ENCODE results near the gene KDM4C. TPM values are rescaled to one million over a fixed set of nuclear protein-coding genes. Genes with fewer than 3 reads are reported as not detected.
"Not testable (repeated sequence)": the region's sequence is repeated elsewhere in the genome, so short reads cannot be mapped to it uniquely, and the experiment has no call there.

Gene KDM4C
- total RNA-seq, 4 donors from 2014 or later: 39.0 to 113 (median 43.9) TPM

DNA sequence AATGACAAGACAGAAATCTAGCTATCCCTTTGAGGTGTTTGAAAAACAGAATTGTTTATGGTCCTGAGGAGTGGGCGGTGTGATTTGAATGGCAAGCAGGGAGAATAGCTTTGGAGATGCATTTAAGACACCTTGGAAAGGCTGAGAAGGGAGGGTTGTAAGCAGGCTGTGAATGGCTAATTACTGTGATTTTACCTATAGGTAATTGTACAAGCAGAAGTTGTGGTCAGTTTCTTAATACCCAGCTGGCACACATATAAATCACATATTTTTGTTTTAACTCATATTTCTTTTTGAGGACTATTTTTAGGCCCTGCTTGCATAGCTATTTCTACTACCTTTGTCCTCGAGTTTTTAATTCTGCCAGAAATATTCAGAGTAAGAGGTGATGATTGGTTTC is 248.6 kb downstream of the KDM4C start:
- TF ChIP-seq POLR2A (IDR thresholded peaks at IDR 0.05) (no peak), POLR2AphosphoS5 (IDR thresholded peaks at IDR 0.05) (no peak), EP300 (IDR thresholded peaks at IDR 0.05) (no peak)
- TF ChIP-seq, protein P1, sequence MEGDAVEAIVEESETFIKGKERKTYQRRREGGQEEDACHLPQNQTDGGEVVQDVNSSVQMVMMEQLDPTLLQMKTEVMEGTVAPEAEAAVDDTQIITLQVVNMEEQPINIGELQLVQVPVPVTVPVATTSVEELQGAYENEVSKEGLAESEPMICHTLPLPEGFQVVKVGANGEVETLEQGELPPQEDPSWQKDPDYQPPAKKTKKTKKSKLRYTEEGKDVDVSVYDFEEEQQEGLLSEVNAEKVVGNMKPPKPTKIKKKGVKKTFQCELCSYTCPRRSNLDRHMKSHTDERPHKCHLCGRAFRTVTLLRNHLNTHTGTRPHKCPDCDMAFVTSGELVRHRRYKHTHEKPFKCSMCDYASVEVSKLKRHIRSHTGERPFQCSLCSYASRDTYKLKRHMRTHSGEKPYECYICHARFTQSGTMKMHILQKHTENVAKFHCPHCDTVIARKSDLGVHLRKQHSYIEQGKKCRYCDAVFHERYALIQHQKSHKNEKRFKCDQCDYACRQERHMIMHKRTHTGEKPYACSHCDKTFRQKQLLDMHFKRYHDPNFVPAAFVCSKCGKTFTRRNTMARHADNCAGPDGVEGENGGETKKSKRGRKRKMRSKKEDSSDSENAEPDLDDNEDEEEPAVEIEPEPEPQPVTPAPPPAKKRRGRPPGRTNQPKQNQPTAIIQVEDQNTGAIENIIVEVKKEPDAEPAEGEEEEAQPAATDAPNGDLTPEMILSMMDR (IDR thresholded peaks at IDR 0.05): no peak
- Histone ChIP-seq H3K9me3 (no peaks in the 10 kb centered on the region), H3K27ac (no peak overlapping the region), H3K27me3 (no peaks in the 10 kb centered on the region), H3K4me1 (no peaks in the 10 kb centered on the region), H3K4me3 (no peak overlapping the region), H3K36me3 (peaks cover 51% of the 10 kb centered on the region)
- 75% methylated on average over 2 of the region's 2 CpGs for WGBS
- DNase-seq (ENCODE audit: low spot score in 2 of 2): no peak

DNA sequence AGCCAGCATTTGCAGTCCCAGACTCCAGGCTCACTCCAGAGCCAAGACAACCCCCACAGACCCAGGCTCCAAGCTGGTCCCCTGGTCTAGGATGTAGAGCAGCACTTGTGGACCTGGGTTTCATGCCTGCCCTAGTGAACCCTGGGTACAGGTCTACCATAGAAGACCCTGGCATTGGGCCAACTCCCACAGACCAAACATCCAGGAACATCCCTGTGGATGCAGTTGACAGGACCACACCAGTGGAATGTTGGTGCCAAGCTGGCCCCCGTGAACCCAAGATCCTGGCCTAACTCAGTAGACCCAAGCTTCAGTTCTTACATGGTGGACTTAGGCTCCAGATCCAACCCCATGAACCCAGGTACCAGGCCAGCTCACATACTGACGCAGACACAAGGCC is 250.6 kb downstream of the KDM4C start:
- DNase-seq (ENCODE audit: low spot score in 2 of 2): no peak

DNA sequence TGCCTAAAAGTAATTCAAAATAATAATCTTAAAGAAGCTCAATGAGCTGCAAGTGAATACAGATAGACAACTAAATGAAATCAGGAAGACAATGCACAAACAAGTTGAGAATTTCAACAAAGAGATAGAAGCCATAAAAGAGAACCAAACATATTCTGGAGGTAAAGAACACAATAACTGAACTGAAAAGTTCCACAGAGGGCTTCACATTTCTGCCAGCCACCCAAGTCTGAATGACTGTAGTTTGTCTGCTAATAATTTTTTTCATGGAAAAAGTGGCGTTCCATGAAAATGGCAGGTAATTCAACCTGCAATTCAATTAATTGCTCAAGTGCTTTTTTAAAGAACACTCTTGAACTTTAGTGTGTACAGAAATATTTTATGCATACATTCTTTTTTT is 251.3 kb downstream of the KDM4C start:
- Histone ChIP-seq H3K4me1 (no peaks in the 10 kb centered on the region), H3K27ac (no peak overlapping the region), H3K4me3 (no peak overlapping the region), H3K36me3 (peaks cover 57% of the 10 kb centered on the region), H3K9me3 (no peaks in the 10 kb centered on the region), H3K27me3 (no peaks in the 10 kb centered on the region)
- TF ChIP-seq POLR2AphosphoS5 (IDR thresholded peaks at IDR 0.05) (no peak), POLR2A (IDR thresholded peaks at IDR 0.05) (no peak), EP300 (IDR thresholded peaks at IDR 0.05) (no peak)
- TF ChIP-seq, protein P1 (IDR thresholded peaks at IDR 0.05): no peak
- DNase-seq (ENCODE audit: low spot score in 2 of 2): no peak
- WGBS: 95% methylated on average over 1 of the region's 1 CpG

More for the DNA sequence above, 250.6 kb downstream of the KDM4C start:
- no peak for TF ChIP-seq EP300 (IDR thresholded peaks at IDR 0.05)
- Histone ChIP-seq H3K4me1 (no peaks in the 10 kb centered on the region), H3K36me3 (peaks cover 55% of the 10 kb centered on the region), H3K27me3 (no peaks in the 10 kb centered on the region), H3K4me3 (no peak overlapping the region), H3K27ac (no peak overlapping the region), H3K9me3 (no peaks in the 10 kb centered on the region)
- no CpG with 5 or more reads among the region's 2 CpGs for WGBS

DNA sequence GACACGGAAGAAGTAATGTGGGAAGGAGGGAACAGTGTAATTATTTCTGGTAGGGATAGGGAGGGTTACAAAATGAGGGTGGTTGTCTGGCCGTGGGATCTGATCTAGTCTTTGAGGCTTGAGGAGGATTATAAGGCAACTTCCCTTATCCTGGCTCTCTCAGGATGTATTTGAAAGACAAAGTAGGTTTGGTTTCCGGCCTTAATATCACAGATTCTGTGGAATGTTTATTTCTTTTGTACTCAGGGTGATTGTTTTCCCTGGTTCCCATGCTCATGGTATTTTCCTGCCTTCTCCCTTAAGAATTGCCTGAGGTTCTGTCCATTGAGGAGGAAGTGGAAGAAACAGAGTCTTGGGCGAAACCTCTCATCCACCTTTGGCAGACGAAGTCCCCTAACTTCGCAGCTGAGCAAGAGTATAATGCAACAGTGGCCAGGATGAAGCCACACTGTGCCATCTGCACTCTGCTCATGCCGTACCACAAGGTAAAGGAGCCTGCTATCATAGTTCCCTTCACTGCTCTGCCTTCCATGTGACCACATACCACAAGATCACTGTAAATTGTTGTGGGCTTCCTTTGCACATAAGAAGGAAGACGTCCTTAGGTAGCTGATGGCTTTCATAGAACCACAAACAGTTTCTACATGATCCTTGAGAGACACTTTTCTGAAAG is 253.8 kb downstream of the KDM4C start:
- H3K4me1 ChIP-seq: no peaks in the 10 kb centered on the region
- no peak overlapping the region for H3K4me3 ChIP-seq
- TF ChIP-seq POLR2AphosphoS5 (IDR thresholded peaks at IDR 0.05): no peak
- no peak for TF ChIP-seq EP300 (IDR thresholded peaks at IDR 0.05)
- TF ChIP-seq, protein P1 (IDR thresholded peaks at IDR 0.05): no peak
- no peak for TF ChIP-seq POLR2A (IDR thresholded peaks at IDR 0.05)
- no peak overlapping the region for H3K27ac ChIP-seq
- peaks cover 75% of the 10 kb centered on the region for H3K36me3 ChIP-seq
- H3K9me3 ChIP-seq: no peaks in the 10 kb centered on the region
- DNase-seq (ENCODE audit: low spot score in 2 of 2): no peak
- 86% methylated on average over 8 of the region's 8 CpGs for WGBS
- no peaks in the 10 kb centered on the region for H3K27me3 ChIP-seq

DNA sequence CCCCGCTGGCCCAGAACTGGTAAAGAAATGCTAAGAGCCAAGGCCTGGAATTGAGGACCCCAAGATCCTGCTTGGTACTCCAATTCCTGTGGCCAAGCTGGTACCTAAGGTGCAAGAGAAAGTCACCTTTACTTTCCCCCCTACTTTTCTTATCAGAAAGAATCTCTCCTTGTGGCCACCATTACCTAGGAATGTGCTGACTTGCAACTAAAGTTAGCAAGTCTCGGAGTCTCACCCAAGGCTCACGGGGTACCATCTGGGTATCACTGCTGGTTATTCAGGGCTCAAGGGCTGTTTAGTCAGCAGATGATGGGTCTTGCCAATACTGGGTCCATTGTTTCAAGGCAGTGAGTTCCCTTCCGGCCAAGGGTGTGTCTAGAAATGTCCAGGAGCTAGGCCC is 270.2 kb downstream of the KDM4C start:
- Histone ChIP-seq H3K36me3 (peaks cover 18% of the 10 kb centered on the region), H3K27me3 (no peaks in the 10 kb centered on the region), H3K4me1 (no peaks in the 10 kb centered on the region), H3K4me3 (no peak overlapping the region), H3K9me3 (no peaks in the 10 kb centered on the region), H3K27ac (no peak overlapping the region)
- WGBS: 98% methylated on average over 4 of the region's 4 CpGs
- DNase-seq (ENCODE audit: low spot score in 2 of 2): no peak
- TF ChIP-seq POLR2AphosphoS5 (IDR thresholded peaks at IDR 0.05): no peak
- no peak for TF ChIP-seq EP300 (IDR thresholded peaks at IDR 0.05)
- no peak for TF ChIP-seq POLR2A (IDR thresholded peaks at IDR 0.05)
- TF ChIP-seq, protein P1 (IDR thresholded peaks at IDR 0.05): no peak

- H3K36me3 ChIP-seq: peaks cover 18% of the 10 kb centered on the region
- no peaks in the 10 kb centered on the region for H3K9me3 ChIP-seq
- WGBS: 90% methylated on average over 10 of the region's 10 CpGs
- H3K4me1 ChIP-seq: no peaks in the 10 kb centered on the region
- no peak for DNase-seq (ENCODE audit: low spot score in 2 of 2)
- no peak overlapping the region for H3K27ac ChIP-seq
- no peak overlapping the region for H3K4me3 ChIP-seq
- no peak for TF ChIP-seq POLR2A (IDR thresholded peaks at IDR 0.05)
- H3K27me3 ChIP-seq: no peaks in the 10 kb centered on the region
Measured at GRCh38 chr9:7028591-7028990, 270.8 kb downstream of the KDM4C start.

- H3K27me3 ChIP-seq; H3K27ac ChIP-seq; H3K4me1 ChIP-seq; DNase-seq (ENCODE audit: low spot score in 2 of 2); H3K4me3 ChIP-seq; H3K9me3 ChIP-seq: not testable (repeated sequence)
- peaks cover 18% of the 10 kb centered on the region for H3K36me3 ChIP-seq
Measured at GRCh38 chr9:7030943-7031342, 273.2 kb downstream of the KDM4C start.
